Endothelial cell of umbilical vein (primary cell): Measurements from ENCODE around the gene HERC5. TPM values are rescaled to one million over a fixed set of nuclear protein-coding genes. Genes with fewer than 3 reads are reported as not detected.

Source experiments
- BruUV-seq: library from RNA; stranded (reverse); fragments of 400-500 nt; replicated peaks from 2 replicates; lab custom pipeline; 2021; lab: Mats Ljungman, UMichigan
- CTCF ChIA-PET: fragments of 300-600, 350-600 bp; sonication (Branson Sonifier 250); formaldehyde crosslinking; loops from one replicate; lab custom pipeline; 2021; ENCODE audit warnings: antibody characterized with exemption, inconsistent platforms; lab: Charles Lee
- POLR2A ChIA-PET: fragments of 300-600, 350-600 bp; sonication (Branson Sonifier 250); formaldehyde crosslinking; loops from one replicate; lab custom pipeline; 2021; ENCODE audit warnings: antibody characterized with exemption, inconsistent platforms; lab: Charles Lee
- DNase-seq: peaks from one replicate; pipeline ENCODE4 v3.0.0-alpha.2; 2011; ENCODE audit warnings: low read depth, low spot score
- FAIRE-seq: peaks from 2 replicates; lab custom pipeline; 2011; peaks lifted over from hg19 to GRCh38; lab: Jason Lieb, UNC
- H2AFZ ChIP-seq: 2 replicates; pipeline ENCODE4 v1.6.0; 2012; ENCODE audit warnings: low read depth, low read length, control low read depth, inconsistent platforms
- H3K27ac ChIP-seq: 2 replicates; pipeline ENCODE4 v1.5.1; 2011; ENCODE audit warnings: low read depth, mild to moderate bottlenecking, control low read depth, low read length, moderate library complexity; ENCODE audit not compliant: insufficient read depth
- H3K27me3 ChIP-seq, 2 experiments: 2 replicates each; pipeline versions ENCODE4 v1.6.0 to v1.6.1; 2011; ENCODE audit warnings: low read length in 2 of 2, mixed read lengths in 1 of 2; ENCODE audit not compliant: control insufficient read depth in 2 of 2, insufficient read depth in 2 of 2
- H3K36me3 ChIP-seq, 2 experiments: 2 replicates in 1 of 2; 3 replicates in 1 of 2; pipeline ENCODE4 v1.5.1; 2011; ENCODE audit warnings: low read length in 2 of 2, mild to moderate bottlenecking in 1 of 2, moderate library complexity in 1 of 2; ENCODE audit not compliant: control insufficient read depth in 2 of 2, insufficient read depth in 2 of 2; ENCODE audit errors: extremely low read depth in 1 of 2
- H3K4me1 ChIP-seq: 3 replicates; pipeline ENCODE4 v1.5.1; 2011; ENCODE audit warnings: mild to moderate bottlenecking, low read length; ENCODE audit not compliant: control insufficient read depth, insufficient read depth; ENCODE audit errors: extremely low read depth
- H3K4me2 ChIP-seq: 2 replicates; pipeline ENCODE4 v1.6.1; 2011; ENCODE audit warnings: low read length, control low read depth, mixed read lengths; ENCODE audit not compliant: insufficient read depth
- H3K4me3 ChIP-seq, 3 experiments: fragments of 200-600 bp in 1 of 3; sonication (generic), shearing (Covaris generic) in 1 of 3; replicated peaks in 1 of 3; 2 replicates each; pipeline ENCODE4 v1.5.1; 2011 to 2016; ENCODE audit warnings: control low read depth in 3 of 3, low read length in 3 of 3, mild to moderate bottlenecking in 2 of 3, inconsistent platforms in 1 of 3, low read depth in 1 of 3, moderate library complexity in 1 of 3; ENCODE audit not compliant: insufficient read depth in 1 of 3
- H3K79me2 ChIP-seq: 2 replicates; pipeline ENCODE4 v1.6.0; 2012; ENCODE audit warnings: low read length, inconsistent platforms; ENCODE audit not compliant: control insufficient read depth, insufficient read depth
- H3K9ac ChIP-seq: replicated peaks from 2 replicates; pipeline ENCODE3; 2011; ENCODE audit warnings: low read length, control low read depth; ENCODE audit not compliant: insufficient read depth; ENCODE audit errors: extremely low read depth
- H3K9me1 ChIP-seq: replicated peaks from 3 replicates; pipeline ENCODE4 v1.6.0; 2011; ENCODE audit warnings: mild to moderate bottlenecking, low read length; ENCODE audit not compliant: control insufficient read depth, insufficient read depth; ENCODE audit errors: extremely low read depth
- H3K9me3 ChIP-seq: replicated peaks from 2 replicates; pipeline ENCODE4 v1.5.1; 2012; ENCODE audit warnings: low read length, inconsistent platforms; ENCODE audit not compliant: control insufficient read depth, insufficient read depth
- H4K20me1 ChIP-seq: replicated peaks from 2 replicates; pipeline ENCODE3; 2011; ENCODE audit warnings: mild to moderate bottlenecking, low read length; ENCODE audit not compliant: control insufficient read depth, insufficient read depth; ENCODE audit errors: extremely low read depth
- FOS ChIP-seq: IDR thresholded peaks from 2 replicates; pipeline ENCODE4 v1.6.1; 2011; ENCODE audit warnings: mild to moderate bottlenecking, low read length, moderate library complexity, borderline replicate concordance; ENCODE audit not compliant: insufficient read depth
- GATA2 ChIP-seq: IDR thresholded peaks from 2 replicates; pipeline ENCODE4 v1.7.0; 2011; ENCODE audit warnings: low read depth, mild to moderate bottlenecking, moderate library complexity, mixed read lengths, low read length; ENCODE audit not compliant: insufficient read length, insufficient read depth
- JUN ChIP-seq: IDR thresholded peaks from 2 replicates; pipeline ENCODE4 v1.6.1; 2011; ENCODE audit warnings: borderline replicate concordance, low read depth; ENCODE audit not compliant: insufficient read length, insufficient read depth
- MYC ChIP-seq: IDR thresholded peaks from one replicate; pipeline ENCODE4 v1.6.1; 2011; ENCODE audit warnings: mild to moderate bottlenecking, low read depth, low read length
- POLR2A ChIP-seq: IDR thresholded peaks from 2 replicates; pipeline ENCODE4 v1.6.1; 2012; ENCODE audit warnings: low read depth, mild to moderate bottlenecking, control low read depth, low read length
- POLR2AphosphoS5 ChIP-seq: IDR thresholded peaks from 2 replicates; pipeline ENCODE4 v1.6.1; 2012; ENCODE audit warnings: low read depth, mild to moderate bottlenecking, control low read depth, low read length, moderate library complexity; ENCODE audit not compliant: insufficient read depth
- dilution Hi-C: fragments of 300-500 bp; cut with MboI; formaldehyde crosslinking; loops from one replicate; pipeline ENCODE4 v1.15.0; 2019; ENCODE audit warnings: low sequenced_read_pairs; ENCODE audit not compliant: extremely low pct_ligation_motif_present
- intact Hi-C: fragments of 100-400 bp; cut with micrococcal nuclease; formaldehyde crosslinking; loops from one replicate; pipeline ENCODE4 v1.10.0; 2022
- polyA plus RNA-seq, 4 experiments: library from polyadenylated mRNA; depleted of rRNA in 3 of 4; stranded (reverse) in 3 of 4; unstranded in 1 of 4; fragments of >200 nt; gene quantifications; 2 replicates each; pipeline versions ENCODE4 v1.2.1 to v1.2.3, GENCODE V29; 2011 to 2012; ENCODE audit warnings: missing spikeins in 1 of 4
- total RNA-seq: library from RNA; stranded (reverse); gene quantifications from 2 replicates; pipeline ENCODE4 v1.2.3, GENCODE V29; 2021
- TF ChIP-seq, protein P1 (sequence below), 2 donors: IDR thresholded peaks; 1 replicate in 1 of 2; 2 replicates in 1 of 2; pipeline ENCODE4 v1.5.1; 2011; ENCODE audit warnings: low read length in 2 of 2, mild to moderate bottlenecking in 2 of 2, moderate library complexity in 2 of 2, control low read depth in 1 of 2, inconsistent platforms in 1 of 2, low read depth in 1 of 2; ENCODE audit not compliant: insufficient read depth in 1 of 2; ENCODE audit errors: extremely low read depth in 1 of 2

Gene HERC5
- total and polyA plus RNA-seq, 2 donors (not counting 3 experiments of a cell fraction or from before 2014, with no cell fraction given): 0.19 to 0.91 TPM

- no peak for DNase-seq
- H3K27me3 ChIP-seq: no peaks in the 10 kb centered on the region
- H3K79me2 ChIP-seq: no peaks in the 10 kb centered on the region
- no TSS peak for BruUV-seq
- no peaks in the 10 kb centered on the region for H3K9me1 ChIP-seq
- H3K36me3 ChIP-seq: no peaks in the 10 kb centered on the region
- FAIRE-seq: no peak
- H3K4me2 ChIP-seq: no peak overlapping the region
- ChIA-PET CTCF (interaction anchor here (0.5 to 16.1 kb wide), 73 partner anchors 9 to 1124 kb away, joined by 3 to 519 read pairs (median 4); partner anchors contain the start of genes ABCG2, HERC5, HERC6 and HSD17B11), POLR2A (interaction anchor here (0.9 kb wide), 1 partner anchor 296 kb away, joined by 3 read pairs; no protein-coding TSS in a partner anchor)
- peaks cover 10% of the 10 kb centered on the region for H3K4me1 ChIP-seq
- TF ChIP-seq POLR2A: no peak
- no peak for TF ChIP-seq FOS
- TF ChIP-seq POLR2AphosphoS5: no peak
- TF ChIP-seq GATA2: no peak
- no peak for TF ChIP-seq MYC
- TF ChIP-seq, protein P1, sequence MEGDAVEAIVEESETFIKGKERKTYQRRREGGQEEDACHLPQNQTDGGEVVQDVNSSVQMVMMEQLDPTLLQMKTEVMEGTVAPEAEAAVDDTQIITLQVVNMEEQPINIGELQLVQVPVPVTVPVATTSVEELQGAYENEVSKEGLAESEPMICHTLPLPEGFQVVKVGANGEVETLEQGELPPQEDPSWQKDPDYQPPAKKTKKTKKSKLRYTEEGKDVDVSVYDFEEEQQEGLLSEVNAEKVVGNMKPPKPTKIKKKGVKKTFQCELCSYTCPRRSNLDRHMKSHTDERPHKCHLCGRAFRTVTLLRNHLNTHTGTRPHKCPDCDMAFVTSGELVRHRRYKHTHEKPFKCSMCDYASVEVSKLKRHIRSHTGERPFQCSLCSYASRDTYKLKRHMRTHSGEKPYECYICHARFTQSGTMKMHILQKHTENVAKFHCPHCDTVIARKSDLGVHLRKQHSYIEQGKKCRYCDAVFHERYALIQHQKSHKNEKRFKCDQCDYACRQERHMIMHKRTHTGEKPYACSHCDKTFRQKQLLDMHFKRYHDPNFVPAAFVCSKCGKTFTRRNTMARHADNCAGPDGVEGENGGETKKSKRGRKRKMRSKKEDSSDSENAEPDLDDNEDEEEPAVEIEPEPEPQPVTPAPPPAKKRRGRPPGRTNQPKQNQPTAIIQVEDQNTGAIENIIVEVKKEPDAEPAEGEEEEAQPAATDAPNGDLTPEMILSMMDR (IDR thresholded peaks at IDR 0.05; ENCODE audit: extremely low read depth in 1 of 2, insufficient read depth in 1 of 2, low read depth in 1 of 2, low read length in 2 of 2): no peak
- no peak for TF ChIP-seq JUN
- H3K9me3 ChIP-seq: no peaks in the 10 kb centered on the region
- intact Hi-C loops (loop anchor here (1.0 to 10.0 kb wide), 7 partner anchors 58 to 660 kb away; partner anchors contain the start of genes HERC5, HERC6 and PPM1K), dilution Hi-C loops (no loop called here)
- no peak overlapping the region for H3K9ac ChIP-seq
- H2AFZ ChIP-seq: no peak overlapping the region
- no peak overlapping the region for H3K4me3 ChIP-seq
- no peaks in the 10 kb centered on the region for H4K20me1 ChIP-seq
- H3K27ac ChIP-seq: no peak overlapping the region
Observed at GRCh38 chr4:88514557-88515511, 57.9 kb downstream of the HERC5 start.
